ENCODE measurements around the gene FBXL15. TPM values are rescaled to one million over a fixed set of nuclear protein-coding genes. Genes with fewer than 3 reads are reported as not detected.

FBXL15 gene
- polyA plus RNA-seq, 5 donors: 4.3 to 13.6 (median 6.2) TPM

- no peak for DNase-seq
Measured at GRCh38 chr10:102397222-102398171, 23.1 kb upstream of the FBXL15 start.

GRCh38 chr10:102398172-102399020 is 22.2 kb upstream of the FBXL15 start:
- no peak for DNase-seq

- peak; percentile 87 to 89 for DNase-seq
Measured at GRCh38 chr10:102399217-102400021, 21.2 kb upstream of the FBXL15 start.

GRCh38 chr10:102400076-102400475 is 20.6 kb upstream of the FBXL15 start:
- no peak for DNase-seq

GRCh38 chr10:102400598-102401341 is 19.9 kb upstream of the FBXL15 start:
- DNase-seq: no peak

- DNase-seq: no peak
Measured at GRCh38 chr10:102401342-102401654, 19.3 kb upstream of the FBXL15 start.

GRCh38 chr10:102401735-102402511 is 18.7 kb upstream of the FBXL15 start:
- no peak for DNase-seq

GRCh38 chr10:102402512-102402896 is 18.1 kb upstream of the FBXL15 start:
- DNase-seq: no peak

GRCh38 chr10:102403115-102403514 is 17.5 kb upstream of the FBXL15 start:
- no peak for DNase-seq

GRCh38 chr10:102404361-102405107 is 16.1 kb upstream of the FBXL15 start:
- DNase-seq: no peak

GRCh38 chr10:102405108-102405571 is 15.5 kb upstream of the FBXL15 start:
- no peak for DNase-seq

- no peak for DNase-seq
Measured at GRCh38 chr10:102405632-102406031, 15.0 kb upstream of the FBXL15 start.

GRCh38 chr10:102406815-102407214 is 13.8 kb upstream of the FBXL15 start:
- DNase-seq: no peak

GRCh38 chr10:102407425-102408130 is 13.1 kb upstream of the FBXL15 start:
- DNase-seq: no peak

GRCh38 chr10:102408131-102408727 is 12.4 kb upstream of the FBXL15 start:
- DNase-seq: no peak

- DNase-seq: peak; percentile 72 to 78
Measured at GRCh38 chr10:102408728-102409603, 11.7 kb upstream of the FBXL15 start.

Data from right lung (tissue), 5 donors.